ENCODE measurements around the gene SLC29A1.
"Not testable (repeated sequence)": the region's sequence is repeated elsewhere in the genome, so short reads cannot be mapped to it uniquely, and the experiment has no call there.

SLC29A1 gene

DNA sequence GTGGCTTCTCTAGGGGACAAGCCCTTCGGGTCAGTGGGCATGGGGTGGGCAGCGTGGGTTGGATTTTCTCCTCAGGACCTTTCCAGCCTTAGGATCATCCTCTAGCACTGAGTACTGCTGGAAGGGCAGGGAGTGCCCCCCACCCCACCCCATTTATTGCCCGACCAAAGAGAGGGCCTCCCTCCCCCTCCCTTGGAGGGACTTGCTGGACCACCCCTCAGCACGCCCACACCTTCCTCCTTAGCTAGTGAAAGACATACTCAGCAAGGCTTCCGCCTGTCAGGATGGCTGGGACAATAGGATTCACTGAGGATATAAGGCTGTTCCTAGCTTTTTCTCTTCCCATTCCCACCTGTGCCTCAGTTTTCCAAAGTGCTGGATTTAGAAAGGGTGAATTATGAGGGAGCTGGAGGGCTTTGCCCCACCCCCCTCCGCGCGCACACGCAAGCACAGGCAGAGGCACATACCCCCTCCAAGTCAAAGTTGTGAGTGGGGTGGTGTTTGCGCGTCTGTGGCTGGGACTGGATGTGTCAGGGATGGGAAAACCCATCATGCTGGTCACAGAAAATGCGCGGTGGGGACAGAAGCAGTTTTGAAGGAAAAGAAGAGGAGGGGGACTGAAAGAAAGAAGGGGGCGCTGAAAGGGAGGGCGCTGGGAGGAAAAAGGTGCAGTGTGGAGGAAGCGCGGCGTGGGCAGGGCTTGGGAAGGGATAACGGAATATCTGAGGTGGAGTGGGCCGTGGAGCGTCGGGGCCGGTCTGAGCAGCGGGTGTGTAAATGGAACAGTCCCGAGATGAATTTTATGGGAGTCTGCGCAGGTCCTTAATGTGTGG, 693 bp upstream of the SLC29A1 start:
- peaks cover 16% of the 10 kb centered on the region for H3K27me3 Mint-ChIP-seq
- H3K4me3 Mint-ChIP-seq, result peak overlapping the region; percentile 90
- no peak for DNase-seq
- no peaks in the 10 kb centered on the region for H3K9me3 Mint-ChIP-seq
- H3K36me3 Mint-ChIP-seq (ENCODE audit: low read depth), result peaks cover 35% of the 10 kb centered on the region
- peaks cover 54% of the 10 kb centered on the region for H3K4me1 Mint-ChIP-seq (ENCODE audit: low read depth)
- peak overlapping the region; percentile 80 for H3K27ac Mint-ChIP-seq

DNA sequence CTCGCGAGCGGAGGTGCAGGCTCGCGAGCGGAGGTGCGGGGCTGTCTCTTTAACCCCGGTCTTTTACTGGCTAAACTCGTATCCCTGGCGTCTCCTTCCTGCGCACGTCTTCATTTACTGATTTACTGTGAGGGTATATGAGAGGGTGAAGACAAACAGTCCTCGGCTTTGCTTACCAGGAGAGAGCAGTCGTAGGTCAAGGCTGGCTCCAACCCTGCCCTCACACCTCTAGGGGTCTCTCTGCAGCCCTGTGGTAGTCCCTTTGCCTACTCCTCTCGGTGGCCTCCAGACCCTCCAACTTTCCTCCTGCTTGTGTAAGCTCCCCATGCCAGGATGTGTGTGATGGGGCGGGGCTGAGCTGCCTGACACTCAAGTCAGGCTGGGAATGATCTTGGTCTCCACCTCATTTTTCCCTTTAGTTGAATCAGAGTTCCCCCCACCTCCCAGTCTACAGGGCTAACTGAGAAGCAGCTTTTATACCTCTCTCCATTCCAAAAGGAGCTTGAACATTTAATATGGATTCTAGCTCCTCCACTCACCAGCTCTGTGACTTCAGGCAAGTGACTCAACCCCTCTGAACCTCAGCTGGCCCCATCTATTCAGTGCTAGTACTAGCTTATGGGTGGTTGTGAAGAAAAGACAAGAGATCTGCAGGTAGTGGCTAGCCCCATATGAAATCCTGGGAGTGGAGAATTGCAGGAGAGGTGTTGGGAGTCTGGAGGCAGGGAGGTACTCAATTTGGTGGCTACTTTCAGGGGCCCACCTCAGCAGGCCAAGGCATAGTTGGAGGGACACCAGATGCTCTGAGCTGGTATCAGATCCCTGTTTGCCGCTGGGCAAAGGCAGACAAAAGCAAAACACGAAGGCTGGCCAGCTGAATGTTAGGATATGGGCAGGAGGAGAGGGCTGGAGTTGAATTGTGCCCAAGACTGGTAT, 902 bp downstream of the SLC29A1 start:
- Mint-ChIP-seq H3K27ac (peak overlapping the region; percentile 87), H3K27me3 (peaks cover 4% of the 10 kb centered on the region), H3K36me3 (ENCODE audit: low read depth) (peaks cover 51% of the 10 kb centered on the region), H3K4me3 (peak overlapping the region; percentile 90), H3K9me3 (no peaks in the 10 kb centered on the region), H3K4me1 (ENCODE audit: low read depth) (peaks cover 47% of the 10 kb centered on the region)
- no peak for DNase-seq

DNA sequence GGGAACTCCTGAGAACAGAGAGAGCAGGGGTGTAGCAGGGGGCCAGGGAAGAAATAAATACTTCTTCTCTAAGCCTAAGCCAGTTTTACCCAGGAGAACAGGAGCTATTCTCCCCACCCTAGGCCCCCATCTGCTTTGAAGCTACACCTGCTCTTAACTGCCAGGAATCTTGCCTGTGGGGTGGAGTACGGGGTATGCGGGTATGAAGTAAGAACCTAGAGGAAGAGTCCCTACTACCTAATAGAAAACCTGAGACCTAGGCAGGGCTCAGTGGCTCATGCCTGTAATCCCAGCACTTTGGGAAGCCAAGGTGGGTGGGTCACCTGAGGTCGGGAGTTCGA, 1.5 kb downstream of the SLC29A1 start:
- peaks cover 57% of the 10 kb centered on the region for H3K36me3 Mint-ChIP-seq (ENCODE audit: low read depth)
- no peak for DNase-seq
- H3K4me1 Mint-ChIP-seq (ENCODE audit: low read depth), result peaks cover 43% of the 10 kb centered on the region
- peaks cover 2% of the 10 kb centered on the region for H3K27me3 Mint-ChIP-seq
- peak overlapping the region; percentile 87 for H3K27ac Mint-ChIP-seq
- H3K4me3 Mint-ChIP-seq, result peak overlapping the region; percentile 90
- H3K9me3 Mint-ChIP-seq, result no peaks in the 10 kb centered on the region

DNA sequence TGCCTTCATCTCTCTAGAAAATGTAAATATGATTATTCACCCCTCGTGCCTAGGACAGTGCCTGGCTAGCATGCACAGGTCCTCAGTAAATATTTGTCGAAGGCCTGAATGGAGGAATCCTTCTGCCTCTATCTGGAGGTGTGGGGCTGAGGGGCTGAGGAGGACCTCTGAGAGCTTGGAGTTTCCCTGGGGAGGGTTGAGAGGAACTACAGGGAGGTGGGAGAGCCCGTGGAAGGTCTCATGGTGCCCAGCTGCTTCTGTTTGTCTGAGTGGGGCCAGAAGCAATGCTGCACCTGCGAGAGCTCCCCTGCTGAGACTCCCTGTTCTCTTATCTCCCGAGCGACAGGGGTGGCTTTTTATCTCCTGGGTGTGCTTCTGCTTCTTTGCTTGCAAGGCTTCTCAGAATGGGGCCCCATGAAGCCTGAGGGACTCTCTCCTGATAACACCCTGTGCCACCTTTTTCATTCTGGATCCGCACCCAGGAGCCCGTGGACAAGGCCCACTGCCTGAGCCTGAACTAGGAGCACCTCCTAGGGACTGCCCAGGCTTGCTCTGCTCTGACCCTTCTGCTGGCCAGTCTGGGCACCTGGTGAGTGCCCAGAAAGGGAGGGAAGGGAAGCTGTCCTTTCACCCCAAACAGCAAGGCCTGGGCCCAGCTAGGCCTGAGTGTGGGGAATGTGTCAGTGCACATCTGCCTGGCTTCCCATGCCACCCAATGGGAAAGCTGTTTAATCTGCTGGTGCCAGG, 2.4 kb downstream of the SLC29A1 start:
- no peak overlapping the region for H3K27ac Mint-ChIP-seq
- DNase-seq, result no peak
- H3K9me3 Mint-ChIP-seq, result no peaks in the 10 kb centered on the region
- H3K27me3 Mint-ChIP-seq, result no peaks in the 10 kb centered on the region
- H3K4me3 Mint-ChIP-seq, result peak overlapping the region; percentile 90
- peaks cover 41% of the 10 kb centered on the region for H3K4me1 Mint-ChIP-seq (ENCODE audit: low read depth)
- H3K36me3 Mint-ChIP-seq (ENCODE audit: low read depth), result peaks cover 66% of the 10 kb centered on the region

DNA sequence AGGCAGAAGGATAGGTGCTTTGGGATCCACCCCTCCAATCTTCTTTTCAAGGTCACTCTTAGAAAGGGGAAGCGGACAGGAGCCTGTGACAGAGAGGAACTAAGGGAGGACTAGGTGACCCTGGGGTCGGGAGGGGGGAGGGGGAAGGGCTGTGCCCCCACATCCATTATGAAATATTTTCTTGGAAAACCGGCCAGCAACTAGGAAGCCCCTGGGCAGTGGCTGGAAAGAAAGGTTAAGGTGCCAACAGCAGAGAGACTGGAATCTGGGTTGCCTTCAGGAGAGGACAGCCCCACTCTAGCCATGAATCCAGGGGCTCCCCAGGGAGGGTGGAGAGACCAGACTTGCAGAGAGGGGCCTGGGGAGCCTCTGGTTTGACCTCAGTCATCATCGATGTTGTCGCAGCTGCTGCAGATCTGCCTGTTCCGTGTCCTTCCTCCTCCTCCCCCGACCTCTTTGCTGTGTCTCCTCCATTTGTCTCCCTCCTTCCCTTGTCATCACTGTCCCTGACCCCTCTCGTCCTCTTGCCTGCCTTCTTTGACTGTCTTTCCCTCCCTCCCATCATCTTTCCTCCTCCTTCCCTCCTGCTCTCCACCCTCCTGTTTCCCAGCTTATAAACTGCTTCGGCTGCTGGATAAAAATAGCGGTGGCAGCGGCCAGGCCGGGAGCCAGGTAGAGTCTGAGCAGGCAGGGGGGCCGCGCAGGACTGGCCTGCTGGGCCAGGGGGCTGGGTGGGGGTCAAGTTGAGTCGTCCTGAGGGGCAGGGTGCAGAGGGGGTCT, 3.2 kb downstream of the SLC29A1 start:
- Mint-ChIP-seq H3K27ac (no peak overlapping the region), H3K4me1 (ENCODE audit: low read depth) (peaks cover 35% of the 10 kb centered on the region), H3K36me3 (ENCODE audit: low read depth) (peaks cover 74% of the 10 kb centered on the region), H3K27me3 (no peaks in the 10 kb centered on the region), H3K9me3 (no peaks in the 10 kb centered on the region), H3K4me3 (peak overlapping the region; percentile 90)
- no peak for DNase-seq

DNA sequence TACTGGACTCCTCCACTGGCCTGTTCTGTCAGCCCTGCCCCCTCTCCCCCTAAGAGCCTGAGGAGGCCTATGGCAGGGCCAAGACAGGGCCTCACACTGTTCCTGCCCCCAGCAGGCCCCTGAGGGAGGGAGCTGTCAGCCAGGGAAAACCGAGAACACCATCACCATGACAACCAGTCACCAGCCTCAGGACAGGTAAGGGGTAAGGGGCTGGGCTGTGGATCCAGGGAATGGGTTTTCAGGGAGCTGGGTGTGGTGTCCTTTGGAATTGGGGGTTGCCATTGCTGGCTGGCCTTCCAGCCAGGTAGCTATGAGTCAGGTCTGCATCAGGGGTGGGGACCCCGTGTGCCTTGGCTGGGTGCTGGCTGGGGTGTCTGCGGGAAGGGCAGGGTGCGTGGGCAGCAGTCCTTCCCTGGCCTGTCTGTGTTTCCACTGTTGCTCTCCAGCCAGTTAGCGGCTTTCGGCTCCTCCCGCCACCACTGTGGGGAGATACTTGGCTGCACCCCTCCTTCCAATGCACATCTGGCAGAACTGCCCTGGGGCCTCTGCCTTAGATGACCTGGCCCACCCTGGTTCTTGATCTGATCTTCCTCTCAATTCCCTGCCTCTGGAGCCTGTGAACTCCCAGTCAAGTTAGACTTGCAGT, 3.9 kb downstream of the SLC29A1 start:
- Mint-ChIP-seq H3K9me3 (no peaks in the 10 kb centered on the region), H3K4me1 (ENCODE audit: low read depth) (peaks cover 29% of the 10 kb centered on the region), H3K27me3 (no peaks in the 10 kb centered on the region), H3K27ac (no peak overlapping the region), H3K36me3 (ENCODE audit: low read depth) (peaks cover 81% of the 10 kb centered on the region), H3K4me3 (no peak overlapping the region)
- DNase-seq, result no peak

DNA sequence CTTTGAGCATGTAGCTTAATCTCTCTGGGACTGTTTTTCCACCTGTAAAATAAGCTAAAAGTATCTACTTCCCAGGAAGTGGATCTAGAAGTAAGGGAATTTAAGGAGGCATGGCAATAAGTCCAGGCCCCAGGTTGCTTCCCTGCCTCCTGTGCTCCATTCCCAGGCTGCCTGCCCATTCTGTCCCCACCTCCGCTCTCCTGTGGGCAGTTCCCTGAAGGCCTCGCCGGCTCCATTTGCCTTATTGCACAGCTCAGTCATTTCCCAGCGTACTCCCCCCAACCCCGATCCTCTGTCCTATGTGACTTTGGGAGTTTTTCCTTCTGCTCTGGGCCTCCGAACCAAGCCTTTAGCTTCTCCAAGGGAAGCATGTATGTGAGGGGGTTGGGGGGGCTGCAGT, 4.6 kb downstream of the SLC29A1 start:
- Mint-ChIP-seq H3K27ac (no peak overlapping the region), H3K36me3 (ENCODE audit: low read depth) (peaks cover 87% of the 10 kb centered on the region), H3K9me3 (no peaks in the 10 kb centered on the region), H3K4me1 (ENCODE audit: low read depth) (peaks cover 21% of the 10 kb centered on the region), H3K4me3 (no peak overlapping the region), H3K27me3 (no peaks in the 10 kb centered on the region)
- no peak for DNase-seq

DNA sequence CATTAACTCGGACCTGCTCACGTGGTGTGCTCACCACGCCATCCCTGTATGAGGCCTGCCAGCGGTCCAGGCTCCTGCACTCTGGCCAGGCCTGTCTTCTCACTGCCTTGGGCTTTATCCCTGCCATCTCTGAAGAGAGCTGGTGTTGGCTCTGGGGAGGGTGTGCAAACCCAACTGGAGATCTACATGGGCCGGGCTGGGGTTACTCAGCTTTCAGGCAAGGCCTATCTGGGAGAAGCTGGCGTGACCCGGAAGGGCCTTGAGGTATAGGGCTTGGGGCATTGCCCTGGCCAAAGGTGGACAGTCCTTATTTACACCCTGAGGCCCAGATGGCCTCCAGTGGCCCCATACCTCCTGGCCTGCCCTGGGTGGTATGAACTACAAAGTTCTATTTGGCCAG, 5.0 kb downstream of the SLC29A1 start:
- Mint-ChIP-seq H3K4me1 (ENCODE audit: low read depth) (peaks cover 20% of the 10 kb centered on the region), H3K9me3 (no peaks in the 10 kb centered on the region), H3K36me3 (ENCODE audit: low read depth) (peaks cover 90% of the 10 kb centered on the region), H3K27me3 (no peaks in the 10 kb centered on the region), H3K4me3 (no peak overlapping the region), H3K27ac (no peak overlapping the region)
- no peak for DNase-seq

DNA sequence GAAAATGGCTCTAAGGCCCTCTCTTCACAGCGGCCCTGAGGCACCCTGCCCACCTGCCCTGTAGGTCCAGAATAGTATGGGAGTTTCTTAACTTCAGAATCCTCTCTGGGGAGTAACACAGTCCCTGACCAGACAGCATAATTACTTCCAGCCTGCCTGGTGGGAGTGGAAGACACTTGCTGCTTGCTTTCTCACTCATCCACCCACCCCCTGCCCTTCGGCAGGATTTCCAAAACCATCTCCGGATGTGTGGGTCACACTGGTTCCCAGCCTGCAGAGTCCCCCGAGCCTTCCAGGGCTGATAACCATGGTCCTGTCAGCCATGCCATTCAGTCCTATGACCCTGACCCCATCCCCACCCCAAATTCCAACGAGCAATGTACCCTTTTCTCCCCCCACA, 5.4 kb downstream of the SLC29A1 start:
- Mint-ChIP-seq H3K36me3 (ENCODE audit: low read depth) (peaks cover 94% of the 10 kb centered on the region), H3K9me3 (no peaks in the 10 kb centered on the region), H3K4me1 (ENCODE audit: low read depth) (peaks cover 20% of the 10 kb centered on the region), H3K27ac (no peak overlapping the region), H3K4me3 (no peak overlapping the region), H3K27me3 (no peaks in the 10 kb centered on the region)
- no peak for DNase-seq

DNA sequence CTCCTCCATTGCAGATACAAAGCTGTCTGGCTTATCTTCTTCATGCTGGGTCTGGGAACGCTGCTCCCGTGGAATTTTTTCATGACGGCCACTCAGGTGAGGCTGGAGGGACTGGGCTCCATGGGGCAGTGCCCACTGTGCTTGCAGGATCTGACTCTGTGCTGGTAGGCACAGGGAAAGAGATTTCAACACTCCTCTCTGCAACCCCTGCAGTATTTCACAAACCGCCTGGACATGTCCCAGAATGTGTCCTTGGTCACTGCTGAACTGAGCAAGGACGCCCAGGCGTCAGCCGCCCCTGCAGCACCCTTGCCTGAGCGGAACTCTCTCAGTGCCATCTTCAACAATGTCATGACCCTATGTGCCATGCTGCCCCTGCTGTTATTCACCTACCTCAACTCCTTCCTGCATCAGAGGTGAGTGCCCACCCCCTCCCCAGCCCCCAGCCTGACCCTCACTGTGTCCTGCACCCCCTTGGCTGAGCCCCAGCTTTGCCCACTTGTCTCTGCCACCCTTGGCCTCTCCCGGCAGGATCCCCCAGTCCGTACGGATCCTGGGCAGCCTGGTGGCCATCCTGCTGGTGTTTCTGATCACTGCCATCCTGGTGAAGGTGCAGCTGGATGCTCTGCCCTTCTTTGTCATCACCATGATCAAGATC, 6.1 kb downstream of the SLC29A1 start:
- no peak overlapping the region for H3K27ac Mint-ChIP-seq
- DNase-seq, result no peak
- H3K4me3 Mint-ChIP-seq, result no peak overlapping the region
- H3K36me3 Mint-ChIP-seq (ENCODE audit: low read depth), result peaks cover 94% of the 10 kb centered on the region
- H3K4me1 Mint-ChIP-seq (ENCODE audit: low read depth), result peaks cover 16% of the 10 kb centered on the region
- no peaks in the 10 kb centered on the region for H3K9me3 Mint-ChIP-seq
- H3K27me3 Mint-ChIP-seq, result no peaks in the 10 kb centered on the region

DNA sequence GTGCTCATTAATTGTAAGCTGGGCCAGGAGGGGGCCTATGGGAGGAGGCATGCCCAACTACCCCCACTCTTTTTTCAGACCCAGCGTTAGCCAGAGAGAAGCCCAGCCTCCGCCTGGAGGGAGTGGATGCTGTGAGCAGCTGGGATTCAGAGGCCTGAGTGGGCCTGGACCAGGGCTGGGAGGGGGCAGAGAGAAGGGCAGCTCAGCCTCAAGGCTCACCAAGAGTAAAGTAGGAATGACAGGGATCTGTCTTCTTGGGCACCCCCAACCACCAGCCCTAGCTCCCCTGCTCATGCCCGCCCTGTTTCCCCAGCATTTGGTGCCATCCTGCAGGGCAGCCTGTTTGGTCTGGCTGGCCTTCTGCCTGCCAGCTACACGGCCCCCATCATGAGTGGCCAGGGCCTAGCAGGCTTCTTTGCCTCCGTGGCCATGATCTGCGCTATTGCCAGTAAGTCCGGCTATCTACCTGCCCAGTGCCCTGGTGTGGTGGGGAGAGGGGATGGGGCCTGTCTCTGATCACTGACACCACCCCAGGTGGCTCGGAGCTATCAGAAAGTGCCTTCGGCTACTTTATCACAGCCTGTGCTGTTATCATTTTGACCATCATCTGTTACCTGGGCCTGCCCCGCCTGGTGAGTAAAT, 6.8 kb downstream of the SLC29A1 start:
- Mint-ChIP-seq H3K27ac (no peak overlapping the region), H3K4me1 (ENCODE audit: low read depth) (peaks cover 10% of the 10 kb centered on the region), H3K27me3 (no peaks in the 10 kb centered on the region), H3K4me3 (no peak overlapping the region), H3K36me3 (ENCODE audit: low read depth) (peaks cover 94% of the 10 kb centered on the region), H3K9me3 (no peaks in the 10 kb centered on the region)
- no peak for DNase-seq

DNA sequence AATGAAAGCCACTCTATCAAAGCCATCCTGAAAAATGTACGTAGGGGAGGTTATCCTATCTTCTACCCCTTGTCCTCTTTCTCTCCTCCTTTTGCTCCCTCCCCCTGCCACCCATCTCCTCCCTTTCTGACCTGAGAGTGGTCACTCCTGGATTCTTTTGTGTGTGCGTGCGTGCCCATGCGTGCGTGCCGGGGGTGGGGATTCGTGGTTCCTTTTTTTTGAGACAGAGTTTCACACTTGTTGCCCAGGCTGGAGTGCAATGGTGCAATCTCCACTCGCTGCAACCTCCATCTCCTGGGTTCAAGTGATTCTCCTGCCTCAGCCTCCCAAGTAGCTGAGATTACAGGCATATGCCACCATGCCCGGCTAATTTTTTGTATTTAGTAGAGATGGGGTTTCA, 8.0 kb downstream of the SLC29A1 start:
- not testable (repeated sequence) for DNase-seq; H3K27ac Mint-ChIP-seq; H3K4me3 Mint-ChIP-seq; H3K27me3 Mint-ChIP-seq; H3K9me3 Mint-ChIP-seq; H3K4me1 Mint-ChIP-seq (ENCODE audit: low read depth)
- H3K36me3 Mint-ChIP-seq (ENCODE audit: low read depth), result peaks cover 96% of the 10 kb centered on the region
